HG03521 (cell line): ENCODE data around the gene ARHGAP15.

Experiments
- ATAC-seq: cut with Tn5 transposase; IDR thresholded peaks from one replicate; pipeline ENCODE4 v1.9.1; 2021; ENCODE audit warnings: mild to moderate bottlenecking, moderate library complexity; ENCODE audit not compliant: unreplicated experiment

Gene ARHGAP15

GRCh38 chr2:143700865-143701264, 571.6 kb downstream of the ARHGAP15 start:
- ATAC-seq: no peak

- ATAC-seq: no peak
Measured at GRCh38 chr2:143701785-143702184, 572.6 kb downstream of the ARHGAP15 start.

- no peak for ATAC-seq
Measured at GRCh38 chr2:143702931-143703330, 573.7 kb downstream of the ARHGAP15 start.

- ATAC-seq: peak; percentile 52
Measured at GRCh38 chr2:143704451-143705106, 575.4 kb downstream of the ARHGAP15 start.

GRCh38 chr2:143705108-143705707, 576.0 kb downstream of the ARHGAP15 start:
- no peak for ATAC-seq

GRCh38 chr2:143706354-143706753, 577.1 kb downstream of the ARHGAP15 start:
- ATAC-seq: no peak

GRCh38 chr2:143708682-143709081, 579.5 kb downstream of the ARHGAP15 start:
- ATAC-seq: no peak

GRCh38 chr2:143710196-143710595, 581.0 kb downstream of the ARHGAP15 start:
- ATAC-seq: no peak

GRCh38 chr2:143710879-143711278, 581.7 kb downstream of the ARHGAP15 start:
- ATAC-seq: no peak

GRCh38 chr2:143716522-143716921, 587.3 kb downstream of the ARHGAP15 start:
- ATAC-seq: no peak

GRCh38 chr2:143717053-143717452, 587.8 kb downstream of the ARHGAP15 start:
- no peak for ATAC-seq

- ATAC-seq: no peak
Measured at GRCh38 chr2:143717536-143718168, 588.4 kb downstream of the ARHGAP15 start.

GRCh38 chr2:143718745-143719144, 589.5 kb downstream of the ARHGAP15 start:
- no peak for ATAC-seq

GRCh38 chr2:143719406-143719805, 590.2 kb downstream of the ARHGAP15 start:
- ATAC-seq: no peak

GRCh38 chr2:143720095-143720664, 591.0 kb downstream of the ARHGAP15 start:
- no peak for ATAC-seq

GRCh38 chr2:143725400-143725799, 596.2 kb downstream of the ARHGAP15 start:
- no peak for ATAC-seq

- ATAC-seq: no peak
Measured at GRCh38 chr2:143726151-143726845, 597.1 kb downstream of the ARHGAP15 start.

- no peak for ATAC-seq
Measured at GRCh38 chr2:143728498-143728897, 599.3 kb downstream of the ARHGAP15 start.

- no peak for ATAC-seq
Measured at GRCh38 chr2:143729296-143729814, 600.1 kb downstream of the ARHGAP15 start.

- ATAC-seq: peak; percentile 84
Measured at GRCh38 chr2:143730155-143730952, 601.1 kb downstream of the ARHGAP15 start.
